HCT116 (cell line): ENCODE measurements around the gene CPM. TPM values are rescaled to one million over a fixed set of nuclear protein-coding genes. Genes with fewer than 3 reads are reported as not detected.

Experiments
- ATAC-seq: fragments of 200-7000 bp; cut with Tn5 transposase; 2 replicates; pipeline ENCODE4 v1.9.1; 2020; ENCODE audit warnings: mild to moderate bottlenecking, moderate library complexity
- BruUV-seq: library from RNA; stranded (reverse); fragments of 400-500 nt; replicated peaks from 2 replicates; lab custom pipeline; 2021; lab: Mats Ljungman, UMichigan
- CTCF ChIA-PET: fragments of 300-600 bp; sonication (Branson Sonifier 250); formaldehyde crosslinking; loops from one replicate; lab custom pipeline; 2021; ENCODE audit warnings: antibody characterized with exemption; lab: Charles Lee
- POLR2A ChIA-PET: fragments of 300-600, 350-600 bp; sonication (Branson Sonifier 250); formaldehyde crosslinking; loops from one replicate; lab custom pipeline; 2021; ENCODE audit warnings: antibody characterized with exemption; lab: Charles Lee
- RAD21 ChIA-PET, 2 experiments: fragments of 300-600 bp; sonication (Branson Sonifier 250); formaldehyde crosslinking; loops; one replicate each; lab custom pipeline; 2023; ENCODE audit warnings: low total read pairs in 2 of 2; ENCODE audit not compliant: uncharacterized antibody in 2 of 2, unreplicated experiment in 2 of 2, low non-redundant PET in 1 of 2; lab: Charles Lee
- DNase-seq: peaks from one replicate; pipeline ENCODE4 v3.0.0-alpha.2; 2010; ENCODE audit warnings: low read depth, low spot score
- H2AFZ ChIP-seq: fragments of 200-600 bp; shearing (Covaris generic), sonication (generic); 2 replicates; pipeline ENCODE4 v1.6.1; 2017; ENCODE audit warnings: low read depth, mixed run types, mixed read lengths, antibody characterized with exemption, low read length; ENCODE audit not compliant: poor library complexity, severe bottlenecking
- H3K27ac ChIP-seq: 2 replicates; pipeline ENCODE4 v1.5.1; 2012; ENCODE audit warnings: low read depth, low read length
- H3K27me3 ChIP-seq: fragments of 200-600 bp; sonication (generic); 2 replicates; pipeline ENCODE4 v1.6.1; 2016; ENCODE audit warnings: mixed run types, low read length, mixed read lengths; ENCODE audit not compliant: insufficient read depth
- H3K36me3 ChIP-seq, 2 experiments: fragments of 200-500 bp in 1 of 2; fragments of 200-600 bp in 1 of 2; sonication (Bioruptor generic) in 1 of 2; sonication (generic) in 1 of 2; 2 replicates each; pipeline versions ENCODE4 v1.5.1 to v1.6.1; 2014 to 2016; ENCODE audit warnings: low read length in 2 of 2, inconsistent platforms in 1 of 2, mixed read lengths in 1 of 2, mixed run types in 1 of 2; ENCODE audit not compliant: insufficient read depth in 2 of 2, control insufficient read depth in 1 of 2
- H3K4me1 ChIP-seq, 2 experiments: fragments of 200-600 bp in 1 of 2; sonication (generic) in 1 of 2; 2 replicates each; pipeline versions ENCODE4 v1.5.1 to v1.6.1; 2012 to 2017; ENCODE audit warnings: low read length in 2 of 2, inconsistent platforms in 1 of 2, mild to moderate bottlenecking in 1 of 2, mixed read lengths in 1 of 2, mixed run types in 1 of 2, moderate library complexity in 1 of 2; ENCODE audit not compliant: insufficient read depth in 2 of 2, control insufficient read depth in 1 of 2
- H3K4me2 ChIP-seq: fragments of 200-600 bp; sonication (generic); 2 replicates; pipeline ENCODE4 v1.6.1; 2017; ENCODE audit warnings: mixed run types, low read length, mixed read lengths
- H3K4me3 ChIP-seq, 2 experiments: fragments of 200-600 bp in 1 of 2; sonication (generic) in 1 of 2; replicated peaks in 1 of 2; 2 replicates each; pipeline ENCODE4 v1.5.1; 2011 to 2016; ENCODE audit warnings: low read length in 2 of 2, control low read depth in 1 of 2, low read depth in 1 of 2, mild to moderate bottlenecking in 1 of 2, mixed read lengths in 1 of 2, mixed run types in 1 of 2
- H3K79me2 ChIP-seq: fragments of 200-600 bp; sonication (generic); 2 replicates; pipeline ENCODE4 v1.6.1; 2017; ENCODE audit warnings: mild to moderate bottlenecking, mixed run types, low read length, moderate library complexity, mixed read lengths; ENCODE audit not compliant: insufficient read depth
- H3K9ac ChIP-seq: fragments of 200-600 bp; sonication (generic); 2 replicates; pipeline ENCODE4 v1.6.1; 2016; ENCODE audit warnings: low read length, mixed read lengths
- H3K9me2 ChIP-seq: fragments of 200-600 bp; sonication (generic), shearing (Covaris generic); 2 replicates; pipeline ENCODE4 v1.6.1; 2017; ENCODE audit warnings: mixed run types, mild to moderate bottlenecking, moderate library complexity; ENCODE audit not compliant: insufficient read depth
- H3K9me3 ChIP-seq, 2 experiments: fragments of 200-500 bp in 1 of 2; fragments of 200-600 bp in 1 of 2; sonication (Bioruptor generic) in 1 of 2; sonication (generic) in 1 of 2; 2 replicates each; pipeline ENCODE4 v1.6.1; 2014 to 2017; ENCODE audit warnings: low read length in 2 of 2, mixed read lengths in 2 of 2, inconsistent platforms in 1 of 2, low read depth in 1 of 2, mild to moderate bottlenecking in 1 of 2, mixed run types in 1 of 2, moderate library complexity in 1 of 2; ENCODE audit not compliant: control insufficient read depth in 1 of 2, insufficient read depth in 1 of 2
- H4K20me1 ChIP-seq: fragments of 200-600 bp; sonication (generic), shearing (Covaris generic); 2 replicates; pipeline ENCODE4 v1.6.1; 2017; ENCODE audit warnings: mixed run types, mild to moderate bottlenecking, moderate library complexity; ENCODE audit not compliant: insufficient read depth
- CBX3 ChIP-seq: IDR thresholded peaks from 2 replicates; pipeline ENCODE4 v1.6.1; 2012; ENCODE audit warnings: low read depth
- ELF1 ChIP-seq: IDR thresholded peaks from 2 replicates; pipeline ENCODE4 v1.6.1; 2012; ENCODE audit warnings: low read depth, borderline replicate concordance
- EZH2 ChIP-seq: fragments of 200-600 bp; sonication (generic); IDR thresholded peaks from 2 replicates; pipeline ENCODE4 v1.6.1; 2017; ENCODE audit warnings: antibody characterized with exemption, mixed run types
- POLR2A ChIP-seq: IDR thresholded peaks from 2 replicates; pipeline ENCODE4 v1.7.0; 2011; ENCODE audit warnings: borderline replicate concordance; ENCODE audit not compliant: insufficient read depth, insufficient read length; ENCODE audit errors: extremely low read depth
- SRF ChIP-seq: IDR thresholded peaks from 2 replicates; pipeline ENCODE4 v1.6.1; 2012; ENCODE audit warnings: low read depth
- ZFX ChIP-seq: fragments of 450-650 bp; IDR thresholded peaks from 2 replicates; pipeline ENCODE4 v1.6.1; 2017
- intact Hi-C: fragments of 100-400 bp; cut with micrococcal nuclease; formaldehyde crosslinking; loops from 2 replicates; pipeline ENCODE4 v1.10.0; 2022
- total RNA-seq: library from RNA; stranded (reverse); gene quantifications from one replicate; pipeline ENCODE4 v1.2.1, GENCODE V29; 2021; ENCODE audit not compliant: unreplicated experiment
- TF ChIP-seq, protein P1 (sequence below), 3 experiments: fragments of 200-600 bp in 1 of 3; sonication (generic) in 1 of 3; IDR thresholded peaks in 2 of 3; conservative IDR thresholded peaks in 1 of 3; 2 replicates each; pipeline ENCODE4 v1.5.1; 2012 to 2017; ENCODE audit warnings: low read depth in 2 of 3, low read length in 2 of 3, antibody characterized with exemption in 1 of 3, borderline replicate concordance in 1 of 3, control low read depth in 1 of 3, mild to moderate bottlenecking in 1 of 3, mixed read lengths in 1 of 3, mixed run types in 1 of 3, moderate library complexity in 1 of 3; ENCODE audit not compliant: insufficient read depth in 1 of 3
- TF ChIP-seq, protein P2 (sequence below): IDR thresholded peaks from 2 replicates; pipeline ENCODE4 v1.6.1; 2012

The CPM gene
- total RNA-seq, 1 experiment from 2014 or later: 5.3 TPM

DNA sequence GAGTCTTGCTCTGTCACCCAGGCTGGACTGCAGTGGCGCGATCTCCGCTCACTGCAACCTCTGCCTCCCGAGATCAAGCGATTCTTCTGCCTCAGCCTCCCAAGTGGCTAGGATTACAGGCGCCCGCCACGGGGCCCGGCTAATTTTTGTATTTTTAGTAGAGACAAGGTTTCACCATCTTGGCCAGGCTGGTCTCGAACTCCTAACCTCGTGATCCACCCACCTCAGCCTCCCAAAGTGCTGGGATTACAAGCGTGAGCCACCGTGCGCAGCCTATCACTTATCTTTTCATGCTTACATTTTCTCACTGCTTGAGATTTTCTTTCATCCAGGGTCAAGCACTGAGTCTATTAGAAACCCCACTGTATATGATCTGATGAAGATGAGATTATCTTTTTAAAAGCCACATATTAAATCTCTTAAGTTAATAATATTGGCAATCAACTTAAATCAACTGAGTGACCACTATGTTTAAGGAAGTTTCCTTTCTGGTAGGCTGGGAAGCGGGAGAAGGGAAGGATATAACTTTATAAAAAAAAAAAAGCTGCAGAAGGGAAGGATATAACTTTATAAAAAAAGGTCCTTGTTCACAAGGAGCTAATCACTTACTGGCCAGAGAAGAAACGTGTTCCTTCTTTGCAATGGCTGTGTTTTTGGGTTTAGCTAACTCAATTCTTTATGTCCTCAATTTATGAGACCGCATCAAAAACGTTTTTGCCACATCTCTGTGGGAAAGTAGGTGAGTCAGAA is 126.3 kb downstream of the CPM start:
- ATAC-seq (no peak), DNase-seq (no peak)
- H4K20me1 ChIP-seq: no peaks in the 10 kb centered on the region
- H3K36me3 ChIP-seq: no peaks in the 10 kb centered on the region
- no TSS peak for BruUV-seq
- peak overlapping the region in 1 of 2 experiments; percentile 96; a peak in 2 of 4 replicates for H3K4me3 ChIP-seq
- TF ChIP-seq POLR2A (no peak), ELF1 (no peak), EZH2 (no peak), ZFX (no peak), CBX3 (no peak), SRF (no peak)
- TF ChIP-seq, protein P1, sequence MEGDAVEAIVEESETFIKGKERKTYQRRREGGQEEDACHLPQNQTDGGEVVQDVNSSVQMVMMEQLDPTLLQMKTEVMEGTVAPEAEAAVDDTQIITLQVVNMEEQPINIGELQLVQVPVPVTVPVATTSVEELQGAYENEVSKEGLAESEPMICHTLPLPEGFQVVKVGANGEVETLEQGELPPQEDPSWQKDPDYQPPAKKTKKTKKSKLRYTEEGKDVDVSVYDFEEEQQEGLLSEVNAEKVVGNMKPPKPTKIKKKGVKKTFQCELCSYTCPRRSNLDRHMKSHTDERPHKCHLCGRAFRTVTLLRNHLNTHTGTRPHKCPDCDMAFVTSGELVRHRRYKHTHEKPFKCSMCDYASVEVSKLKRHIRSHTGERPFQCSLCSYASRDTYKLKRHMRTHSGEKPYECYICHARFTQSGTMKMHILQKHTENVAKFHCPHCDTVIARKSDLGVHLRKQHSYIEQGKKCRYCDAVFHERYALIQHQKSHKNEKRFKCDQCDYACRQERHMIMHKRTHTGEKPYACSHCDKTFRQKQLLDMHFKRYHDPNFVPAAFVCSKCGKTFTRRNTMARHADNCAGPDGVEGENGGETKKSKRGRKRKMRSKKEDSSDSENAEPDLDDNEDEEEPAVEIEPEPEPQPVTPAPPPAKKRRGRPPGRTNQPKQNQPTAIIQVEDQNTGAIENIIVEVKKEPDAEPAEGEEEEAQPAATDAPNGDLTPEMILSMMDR (IDR thresholded peaks at IDR 0.05 in 2 of 3, conservative IDR thresholded peaks at IDR 0.05 in 1 of 3; ENCODE audit: borderline replicate concordance in 1 of 3, insufficient read depth in 1 of 3, low read depth in 2 of 3, low read length in 2 of 3): no peak
- TF ChIP-seq, protein P2, sequence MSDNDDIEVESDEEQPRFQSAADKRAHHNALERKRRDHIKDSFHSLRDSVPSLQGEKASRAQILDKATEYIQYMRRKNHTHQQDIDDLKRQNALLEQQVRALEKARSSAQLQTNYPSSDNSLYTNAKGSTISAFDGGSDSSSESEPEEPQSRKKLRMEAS: no peak
- ChIA-PET POLR2A (interaction anchor here (1.7 kb wide), 1 partner anchor 13 kb away, joined by 7 read pairs; no protein-coding TSS in a partner anchor), CTCF (interaction anchor here (1.1 kb wide), 1 partner anchor 92 kb away, joined by 4 read pairs; no protein-coding TSS in a partner anchor), RAD21 (no interaction called here)
- H3K9ac ChIP-seq: peak overlapping the region; percentile 100
- no peaks in the 10 kb centered on the region for H3K9me2 ChIP-seq
- H3K27me3 ChIP-seq: no peaks in the 10 kb centered on the region
- H3K79me2 ChIP-seq: peaks cover 37% of the 10 kb centered on the region
- H3K27ac ChIP-seq: peak overlapping the region; percentile 99; the same call in 1 of the 2 replicates
- peak overlapping the region; percentile 84 for H3K4me2 ChIP-seq
- H3K9me3 ChIP-seq: no peaks in the 10 kb centered on the region
- H2AFZ ChIP-seq: peak overlapping the region; percentile 86
- peaks cover 14 to 39% of the 10 kb centered on the region in 2 experiments; a peak in 3 of 4 replicates for H3K4me1 ChIP-seq
- intact Hi-C loops: loop anchor here (5.0 kb wide), 1 partner anchor 474 kb away; the partner anchor contains the start of gene MDM1
